ENCODE measurements around the gene ATP13A1. TPM values are rescaled to one million over a fixed set of nuclear protein-coding genes. Genes with fewer than 3 reads are reported as not detected.

The ATP13A1 gene
- 27.3 to 32.0 TPM (median 30.7 TPM) in 5 replicates for total RNA-seq (2022; extraction: Qiagen RNA extraction)

DNA sequence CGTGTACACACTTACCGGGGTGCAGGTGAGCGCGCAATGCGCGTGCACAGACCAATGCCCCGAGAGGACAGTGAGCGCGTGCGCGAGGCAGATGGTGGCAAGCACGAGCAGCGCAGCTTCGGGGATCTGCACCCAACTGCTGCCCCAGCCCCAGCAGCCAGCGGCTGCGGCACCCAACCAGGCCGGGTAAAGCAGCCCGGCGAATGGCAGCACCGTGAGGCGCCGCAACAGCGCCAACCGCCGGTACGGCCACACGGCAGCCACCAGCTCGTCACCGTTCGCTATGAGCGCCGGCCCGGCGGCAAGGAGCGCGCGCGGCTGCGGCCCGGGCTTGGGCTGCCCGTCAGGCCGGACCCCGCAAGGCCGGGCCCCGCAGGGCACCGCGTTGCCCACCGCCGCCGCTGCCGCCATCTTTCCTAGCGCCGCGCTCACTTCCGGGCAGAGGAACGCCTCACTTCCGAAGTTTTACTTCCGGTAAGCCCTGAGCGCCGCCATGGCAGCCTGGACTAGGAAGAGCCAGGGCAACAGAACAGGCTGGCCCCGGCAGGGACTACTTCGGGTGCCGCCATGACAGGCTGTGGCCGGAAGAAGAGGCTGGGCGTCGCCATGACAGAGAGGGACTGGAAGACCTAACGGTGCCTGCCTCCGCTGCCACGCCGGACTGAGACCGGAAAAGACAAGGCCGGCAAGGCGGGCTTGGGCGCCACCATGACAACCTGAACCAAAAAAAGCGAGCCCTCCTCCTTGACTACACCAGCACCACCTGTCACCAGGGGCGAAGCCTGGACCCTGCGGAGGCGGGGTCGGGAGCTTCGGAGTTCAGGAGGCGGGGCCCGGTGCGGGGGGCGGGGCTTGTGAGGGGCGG, at the start of gene ATP13A1:
ATP13A1 (minus strand) TSS at position 421 of the 865 bp plus-strand sequence; CDS start at position 411, 10 bp downstream.

DNA sequence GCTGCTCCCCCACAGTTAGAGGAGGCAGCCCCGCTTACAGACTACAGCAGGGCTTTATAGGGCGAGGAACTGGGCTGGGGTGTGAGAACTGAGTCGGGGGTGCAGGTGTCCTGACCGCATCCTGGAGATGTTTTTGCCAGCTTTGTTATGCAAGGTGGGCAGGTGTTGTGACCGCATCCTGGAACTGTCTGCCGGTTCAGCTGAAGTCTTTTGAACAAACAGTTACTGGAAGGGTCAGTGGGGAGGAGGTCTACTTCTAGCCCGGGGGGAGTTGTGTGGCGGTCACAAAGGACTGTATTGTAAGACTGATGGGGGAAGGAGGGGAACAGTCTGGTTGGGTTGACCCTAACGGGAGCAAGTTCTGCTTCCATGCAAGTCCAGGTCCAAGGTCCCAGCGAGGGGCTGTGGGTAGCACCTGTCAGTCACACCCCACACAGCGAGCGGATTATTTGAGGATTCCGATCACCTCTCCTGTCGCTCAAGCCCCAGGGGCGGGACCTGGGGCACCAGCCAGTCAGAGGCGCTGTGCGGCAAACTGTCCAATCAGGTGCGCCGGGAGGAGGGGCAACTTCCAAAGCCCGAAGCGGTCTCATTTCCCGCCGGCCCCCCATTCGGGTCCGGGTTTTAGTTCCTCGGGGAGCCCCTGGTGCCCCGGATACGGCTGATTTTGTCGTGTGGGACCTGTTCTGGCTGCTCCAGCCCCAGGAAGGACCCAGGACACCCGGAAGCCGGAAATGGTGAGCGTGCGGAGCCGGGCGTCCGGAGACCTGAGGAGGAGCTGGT, 4.9 kb upstream of the ATP13A1 start, which contains the start of gene ZNF101:
ZNF101 (plus strand) TSS at position 610 of the 783 bp plus-strand sequence; CDS start at position 735, 125 bp downstream.

DNA sequence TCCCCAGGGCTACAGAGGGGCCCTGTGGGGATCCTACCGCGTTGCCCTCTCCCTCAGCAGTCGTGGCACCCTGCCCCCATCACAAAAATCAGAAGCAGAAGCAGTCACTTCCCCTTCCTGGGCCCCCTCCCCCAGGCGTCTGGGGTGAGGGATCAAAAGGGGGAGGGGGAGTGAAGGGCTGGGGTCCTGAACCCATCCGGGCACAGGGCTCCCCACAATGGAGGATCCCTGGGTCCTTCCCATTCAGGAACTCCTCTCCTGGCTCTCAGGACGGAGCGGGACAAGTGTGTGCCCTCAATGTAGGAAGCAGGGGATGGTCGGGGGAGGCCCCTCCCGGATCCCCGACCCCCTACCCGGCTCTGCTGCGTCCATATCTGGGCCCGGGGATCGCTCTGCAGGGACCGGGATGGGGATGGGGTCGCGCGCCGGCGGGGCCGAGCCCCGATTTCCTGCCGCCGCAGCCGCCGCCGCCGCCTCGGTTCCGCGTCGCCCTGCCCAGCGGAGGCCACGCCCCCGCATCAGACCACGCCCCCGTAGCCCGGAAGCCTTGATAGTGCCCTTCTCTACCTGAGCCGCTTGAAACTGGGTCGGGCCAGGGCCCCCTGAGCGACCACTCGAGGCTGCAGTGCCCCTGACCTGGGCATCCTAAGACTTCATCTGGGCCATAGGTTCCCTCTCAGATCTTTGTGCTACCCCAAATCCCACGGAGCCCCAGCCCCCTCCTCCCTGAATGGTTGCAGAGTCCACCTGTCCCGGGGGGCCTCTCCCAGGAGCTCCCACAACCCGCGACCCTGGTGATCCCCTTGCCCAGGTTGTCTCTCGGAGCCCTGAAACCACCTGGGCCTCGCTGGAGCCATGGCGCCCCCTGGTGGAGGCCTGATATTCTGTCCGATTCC, 20.1 kb downstream of the ATP13A1 start, which contains the start of gene GMIP:
GMIP (minus strand) TSS at position 500 of the 896 bp plus-strand sequence; CDS start at position 372, 128 bp downstream.

DNA sequence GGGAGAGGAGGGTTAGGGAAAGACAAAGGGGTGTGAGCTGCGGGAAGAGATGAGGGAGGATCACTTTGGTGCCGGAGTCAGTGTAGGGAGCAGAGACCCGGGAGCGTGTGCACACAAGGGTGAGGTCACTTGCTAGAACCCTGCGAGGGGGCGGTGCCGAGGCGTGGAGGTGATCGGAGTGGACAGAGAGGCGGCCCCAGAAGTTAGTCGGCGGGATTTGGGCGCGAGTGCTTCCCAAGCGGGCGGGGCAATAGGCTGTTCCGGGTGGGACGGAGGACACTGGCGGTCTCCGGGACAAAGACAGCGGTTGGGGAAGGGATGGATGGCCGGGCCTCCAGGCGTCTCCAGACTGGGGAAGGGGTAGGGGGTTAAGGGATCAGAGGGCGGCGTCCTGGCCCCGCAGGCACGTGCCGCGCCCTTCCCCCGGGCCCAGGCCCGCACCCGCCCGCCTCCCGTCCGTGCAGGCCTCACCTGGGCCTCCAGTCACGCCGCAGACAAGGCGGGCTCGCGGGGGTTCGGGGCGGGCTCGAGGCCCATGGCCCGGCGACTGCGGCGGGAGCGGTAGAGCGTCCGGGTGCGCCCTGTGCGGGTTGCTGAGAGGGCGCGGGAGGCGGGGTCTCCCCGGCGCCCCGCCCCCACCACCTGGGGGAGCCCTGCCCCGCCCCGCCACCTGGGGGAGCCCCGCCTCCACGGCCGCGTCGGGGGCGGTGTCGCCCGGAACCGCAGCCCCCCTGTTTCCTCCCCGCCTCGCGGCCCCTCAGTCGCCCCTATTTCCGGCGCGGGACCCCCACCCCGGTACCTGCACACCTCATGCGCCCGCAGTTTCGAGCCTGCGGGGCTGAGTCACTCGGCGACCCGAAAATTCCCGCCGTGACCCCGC, 35.6 kb downstream of the ATP13A1 start, which contains the start of gene LPAR2:
LPAR2 (minus strand) TSS at position 600 of the 880 bp plus-strand sequence. CDS start 945 bp downstream, outside the sequence.

DNA sequence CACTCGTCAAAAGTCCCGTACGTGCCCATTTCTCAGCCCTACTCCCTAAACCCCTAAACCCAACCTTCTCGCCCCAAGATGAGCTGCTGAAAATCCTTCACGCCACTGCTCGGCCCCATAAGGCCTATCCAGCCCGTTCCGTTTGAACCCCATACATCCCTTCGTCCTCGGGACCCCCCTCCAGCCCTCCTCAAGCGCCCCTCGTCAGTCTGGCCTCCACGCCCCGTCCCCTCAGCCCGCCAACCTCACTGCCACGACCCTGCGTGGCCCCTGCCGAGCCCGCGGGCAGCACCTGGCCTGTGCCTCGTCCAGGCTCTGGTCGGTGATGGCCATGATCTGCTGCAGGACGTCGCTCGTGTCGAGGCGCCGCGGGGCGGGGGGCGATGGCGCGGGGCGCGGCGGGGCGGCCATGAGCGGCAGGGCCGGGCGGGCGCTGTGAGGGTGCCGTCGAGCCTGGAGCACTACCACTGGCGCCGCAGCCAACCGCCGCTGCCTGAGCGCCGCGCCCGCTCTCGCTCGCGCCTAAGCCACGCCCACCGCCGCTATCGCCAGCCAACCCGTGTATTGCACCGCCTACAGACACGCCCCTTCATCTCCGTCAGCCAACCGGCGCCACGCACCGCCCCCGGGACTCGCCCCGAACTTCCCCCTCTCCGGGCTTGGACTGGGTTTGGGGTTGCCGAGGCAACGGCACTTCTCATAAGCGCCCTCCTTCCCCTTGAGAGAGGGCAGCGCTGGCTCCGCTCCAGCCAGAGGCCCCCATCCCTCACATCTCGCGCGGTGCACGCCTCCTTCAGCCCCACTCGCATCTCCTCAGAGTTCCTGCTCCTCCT, 45.0 kb downstream of the ATP13A1 start, which contains the start of gene PBX4:
PBX4 (minus strand) TSS at position 469 of the 833 bp plus-strand sequence; CDS start at position 411, 58 bp downstream.

Other genes starting within 250 kb of the ATP13A1 start
- gene TSSK6, start 148.1 kb downstream of the ATP13A1 start, total RNA-seq (2022; extraction: Qiagen RNA extraction) = 1.2 to 1.9 TPM (median 1.5 TPM) in 5 replicates
- 141 to 164 TPM (median 157 TPM) in 5 replicates for gene NDUFA13, start 147.5 kb downstream of the ATP13A1 start, total RNA-seq (2022; extraction: Qiagen RNA extraction)
- 2.4 to 4.2 TPM (median 3.0 TPM) in 5 replicates for gene YJEFN3, start 134.8 kb downstream of the ATP13A1 start, total RNA-seq (2022; extraction: Qiagen RNA extraction)
- 0.13 to 0.38 TPM (median 0.21 TPM) in 5 replicates for gene CILP2, start 125.4 kb downstream of the ATP13A1 start, total RNA-seq (2022; extraction: Qiagen RNA extraction)
- gene PBX4, start 45.0 kb downstream of the ATP13A1 start, total RNA-seq (2022; extraction: Qiagen RNA extraction) = 1.8 to 2.6 TPM (median 2.0 TPM) in 5 replicates
- gene LPAR2, start 35.5 kb downstream of the ATP13A1 start, total RNA-seq (2022; extraction: Qiagen RNA extraction) = 4.0 to 4.7 TPM (median 4.0 TPM) in 5 replicates
- 4.6 to 6.4 TPM (median 5.4 TPM) in 5 replicates for gene GMIP, start 20.0 kb downstream of the ATP13A1 start, total RNA-seq (2022; extraction: Qiagen RNA extraction)
- gene ZNF101, start 5.2 kb upstream of the ATP13A1 start, total RNA-seq (2022; extraction: Qiagen RNA extraction) = 3.3 to 5.9 TPM (median 4.2 TPM) in 5 replicates
- 1.7 to 2.4 TPM (median 2.1 TPM) in 5 replicates for gene ZNF14, start 69.4 kb upstream of the ATP13A1 start, total RNA-seq (2022; extraction: Qiagen RNA extraction)
- gene ZNF506, start 158.1 kb upstream of the ATP13A1 start, total RNA-seq (2022; extraction: Qiagen RNA extraction) = 0.12 to 0.32 TPM (median 0.17 TPM) in 5 replicates
- not detected in 5 replicates for gene ZNF253, start 202.2 kb upstream of the ATP13A1 start, total RNA-seq (2022; extraction: Qiagen RNA extraction)
- not detected in 5 replicates for gene ZNF93, start 237.3 kb upstream of the ATP13A1 start, total RNA-seq (2022; extraction: Qiagen RNA extraction)